ENCODE measurements around the gene ZBTB38. TPM values are rescaled to one million over a fixed set of nuclear protein-coding genes. Genes with fewer than 3 reads are reported as not detected.
A peak's percentile ranks its signal among the peaks of the same experiment; 100 is the strongest.

The ZBTB38 gene
- total RNA-seq, 1 donor from 2014 or later: 101 TPM

DNA sequence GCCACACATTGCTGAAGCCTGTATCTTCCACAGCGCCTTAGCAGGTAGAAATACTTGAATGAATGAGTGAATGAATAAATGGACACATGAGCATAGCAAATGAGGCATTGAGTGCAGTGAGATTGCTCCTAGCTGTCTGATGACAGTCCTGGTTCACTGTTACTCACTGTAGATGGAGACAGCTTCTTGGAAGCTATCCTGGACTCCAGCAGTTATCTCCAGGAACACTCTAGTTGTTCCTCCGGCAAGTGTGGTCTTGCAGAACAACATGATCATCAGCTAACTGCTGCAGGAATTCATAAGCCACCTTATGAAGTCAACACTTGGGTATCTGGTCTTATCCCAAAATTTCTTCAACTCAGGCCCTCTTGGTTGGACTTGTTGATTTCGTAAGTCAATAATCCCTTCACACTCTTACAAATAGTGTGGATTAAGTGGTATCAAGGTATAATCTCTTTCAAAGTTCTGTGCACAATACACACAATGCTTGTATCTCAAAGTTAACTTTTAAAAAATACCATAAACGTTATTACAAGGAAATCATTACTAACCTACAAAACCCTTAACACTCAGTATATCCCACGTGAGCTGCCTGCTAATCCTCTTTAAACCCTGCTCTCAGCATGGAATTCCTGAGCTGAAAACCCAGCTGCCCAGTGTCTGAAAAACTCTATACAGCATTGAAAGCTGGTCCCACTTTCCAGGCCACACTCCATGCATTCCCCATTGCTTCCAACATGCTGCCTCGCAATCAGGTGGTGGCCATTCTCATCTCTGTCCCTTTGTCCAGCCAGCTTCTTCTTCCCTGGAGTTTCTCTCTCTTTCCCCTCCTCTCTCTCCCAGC lies 14.4 kb upstream of the ZBTB38 start:
- no peaks in the 10 kb centered on the region for H3K27me3 ChIP-seq
- TF ChIP-seq, protein P1, sequence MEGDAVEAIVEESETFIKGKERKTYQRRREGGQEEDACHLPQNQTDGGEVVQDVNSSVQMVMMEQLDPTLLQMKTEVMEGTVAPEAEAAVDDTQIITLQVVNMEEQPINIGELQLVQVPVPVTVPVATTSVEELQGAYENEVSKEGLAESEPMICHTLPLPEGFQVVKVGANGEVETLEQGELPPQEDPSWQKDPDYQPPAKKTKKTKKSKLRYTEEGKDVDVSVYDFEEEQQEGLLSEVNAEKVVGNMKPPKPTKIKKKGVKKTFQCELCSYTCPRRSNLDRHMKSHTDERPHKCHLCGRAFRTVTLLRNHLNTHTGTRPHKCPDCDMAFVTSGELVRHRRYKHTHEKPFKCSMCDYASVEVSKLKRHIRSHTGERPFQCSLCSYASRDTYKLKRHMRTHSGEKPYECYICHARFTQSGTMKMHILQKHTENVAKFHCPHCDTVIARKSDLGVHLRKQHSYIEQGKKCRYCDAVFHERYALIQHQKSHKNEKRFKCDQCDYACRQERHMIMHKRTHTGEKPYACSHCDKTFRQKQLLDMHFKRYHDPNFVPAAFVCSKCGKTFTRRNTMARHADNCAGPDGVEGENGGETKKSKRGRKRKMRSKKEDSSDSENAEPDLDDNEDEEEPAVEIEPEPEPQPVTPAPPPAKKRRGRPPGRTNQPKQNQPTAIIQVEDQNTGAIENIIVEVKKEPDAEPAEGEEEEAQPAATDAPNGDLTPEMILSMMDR (IDR thresholded peaks at IDR 0.05): no peak
- H3K36me3 ChIP-seq: no peaks in the 10 kb centered on the region
- H3K4me3 ChIP-seq: no peak overlapping the region
- intact Hi-C loops (cut with DNase I): no loop called here
- no peak for DNase-seq (ENCODE audit: low spot score in 2 of 2)
- H3K27ac ChIP-seq: no peak overlapping the region
- no peaks in the 10 kb centered on the region for H3K9me3 ChIP-seq
- H3K4me1 ChIP-seq: no peaks in the 10 kb centered on the region

DNA sequence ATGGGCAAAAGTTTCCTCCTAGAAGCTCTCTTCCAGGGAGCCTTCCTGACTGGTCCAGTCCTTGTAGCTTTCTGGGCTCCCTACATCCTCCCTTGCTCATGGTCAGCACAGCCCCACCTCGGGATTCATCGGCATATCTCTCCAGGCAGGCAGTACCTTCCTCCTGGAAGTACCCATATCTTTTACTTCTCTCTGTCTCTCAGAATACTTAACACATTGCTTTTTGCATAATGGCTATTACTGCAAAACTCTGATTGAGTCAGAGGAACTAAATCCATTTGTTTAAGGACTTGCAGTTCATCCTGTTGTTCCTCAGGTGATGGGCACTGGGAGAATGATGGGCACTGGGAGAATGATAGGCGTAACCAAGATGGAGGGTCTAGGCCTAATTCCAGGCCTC lies 13.8 kb upstream of the ZBTB38 start:
- TF ChIP-seq, protein P1 (IDR thresholded peaks at IDR 0.05): no peak
- intact Hi-C loops (cut with DNase I): no loop called here
- no peaks in the 10 kb centered on the region for H3K4me1 ChIP-seq
- no peak overlapping the region for H3K27ac ChIP-seq
- H3K9me3 ChIP-seq: no peaks in the 10 kb centered on the region
- no peak for DNase-seq (ENCODE audit: low spot score in 2 of 2)
- H3K36me3 ChIP-seq: no peaks in the 10 kb centered on the region
- no peaks in the 10 kb centered on the region for H3K27me3 ChIP-seq
- H3K4me3 ChIP-seq: no peak overlapping the region

DNA sequence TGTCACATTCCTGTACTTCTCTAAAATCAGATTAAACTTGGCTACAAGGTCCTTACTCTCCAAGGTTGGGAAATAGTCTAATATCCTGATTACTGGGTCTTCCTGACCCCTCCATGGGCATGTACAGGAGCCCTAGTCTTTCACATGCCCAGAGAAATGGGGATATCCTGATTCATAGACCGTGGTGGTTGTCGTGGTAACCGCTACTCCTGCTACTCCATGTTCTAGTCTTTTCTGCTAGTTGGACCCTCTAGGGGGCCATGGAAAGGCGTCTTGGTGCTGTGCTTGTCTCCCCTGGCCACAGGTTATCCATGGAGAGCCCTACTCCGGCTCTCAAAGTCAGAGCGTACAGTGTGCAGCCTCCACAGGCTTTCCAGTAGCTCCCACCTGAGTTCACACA lies 13.1 kb upstream of the ZBTB38 start:
- DNase-seq (ENCODE audit: low spot score in 2 of 2): no peak
- intact Hi-C loops (cut with DNase I): no loop called here

DNA sequence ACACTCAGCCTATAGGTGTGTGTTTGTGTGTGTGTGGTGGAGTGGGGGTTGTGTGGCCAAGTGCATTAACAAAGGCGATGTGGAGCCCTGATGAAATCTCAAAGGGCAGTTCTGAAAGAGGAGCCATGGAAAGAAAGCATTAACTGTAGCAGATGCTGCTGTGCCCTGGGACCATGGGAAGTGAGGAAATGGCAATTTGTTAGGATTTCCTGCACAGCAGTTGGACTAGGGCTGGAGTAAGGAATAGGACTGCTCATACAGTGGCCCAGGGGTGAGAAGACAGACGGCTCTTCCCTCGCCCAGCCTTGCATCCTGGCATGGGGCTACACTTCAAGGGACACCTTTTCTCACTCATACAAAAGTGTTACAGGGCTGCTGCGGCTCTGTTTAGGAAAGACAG lies 12.3 kb upstream of the ZBTB38 start:
- Histone ChIP-seq H3K27me3 (no peaks in the 10 kb centered on the region), H3K27ac (no peak overlapping the region), H3K9me3 (no peaks in the 10 kb centered on the region), H3K4me1 (peaks cover 0 to 3% of the 10 kb centered on the region in 2 donors), H3K36me3 (no peaks in the 10 kb centered on the region), H3K4me3 (no peak overlapping the region)
- DNase-seq (ENCODE audit: low spot score in 2 of 2): no peak
- TF ChIP-seq, protein P1 (IDR thresholded peaks at IDR 0.05): no peak
- intact Hi-C loops (cut with DNase I): no loop called here

More for the DNA sequence above, 13.1 kb upstream of the ZBTB38 start:
- Histone ChIP-seq H3K36me3 (no peaks in the 10 kb centered on the region), H3K4me1 (no peaks in the 10 kb centered on the region), H3K27ac (no peak overlapping the region), H3K4me3 (no peak overlapping the region), H3K9me3 (no peaks in the 10 kb centered on the region), H3K27me3 (no peaks in the 10 kb centered on the region)
- TF ChIP-seq, protein P1 (IDR thresholded peaks at IDR 0.05): no peak

DNA sequence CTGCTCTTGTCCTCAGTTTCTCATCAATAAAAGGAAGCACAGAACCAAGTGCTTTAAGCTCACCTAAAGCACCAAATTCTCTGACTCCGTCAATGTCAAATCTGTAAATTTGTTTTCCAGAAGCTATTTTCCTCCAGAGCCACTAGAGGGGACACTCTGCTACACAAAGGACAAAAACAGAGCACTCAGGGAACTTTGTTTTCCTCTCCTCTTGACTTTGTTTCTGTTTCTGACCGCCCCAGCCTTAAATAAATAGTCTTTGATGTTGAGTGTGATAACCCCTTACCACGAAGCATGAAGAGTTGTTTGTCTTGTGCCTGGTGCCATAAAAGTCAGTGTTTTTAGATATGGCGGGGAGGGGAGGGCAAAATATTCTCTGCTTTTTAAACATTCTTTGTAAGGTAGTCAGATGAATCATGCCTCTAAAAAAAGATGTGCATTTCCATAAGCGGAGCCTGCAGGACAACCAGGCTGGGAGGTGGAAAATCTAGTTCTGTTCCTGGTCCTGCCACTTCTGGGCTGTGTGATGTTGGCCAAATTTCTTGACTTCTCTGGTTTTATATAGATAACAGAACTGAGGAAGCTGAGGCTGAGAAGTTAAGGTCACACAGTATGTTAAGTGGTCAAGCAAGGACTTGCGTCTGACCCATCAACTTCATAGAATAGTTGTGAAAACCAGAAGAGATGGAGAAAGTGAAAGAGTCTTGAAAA lies 7.3 kb upstream of the ZBTB38 start:
- Histone ChIP-seq H3K36me3 (no peaks in the 10 kb centered on the region), H3K9me3 (no peaks in the 10 kb centered on the region), H3K27ac (peak overlapping the region; percentile 67 to 77), H3K27me3 (no peaks in the 10 kb centered on the region), H3K4me1 (peaks cover 0 to 11% of the 10 kb centered on the region in 2 donors), H3K4me3 (peak overlapping the region; percentile 29 to 32)
- intact Hi-C loops (cut with DNase I): loop anchor here (1.0 to 5.0 kb wide), 4 partner anchors 48 to 201 kb away; no protein-coding TSS in a partner anchor
- TF ChIP-seq, protein P1 (IDR thresholded peaks at IDR 0.05): peak; percentile 73 to 91 (median 84)
- peak in 1 of 2 donors; percentile 75 for DNase-seq (ENCODE audit: low spot score in 2 of 2)

Measured in ascending aorta (tissue), 2 donors.